Measurements from ENCODE around the gene MYOM1. TPM values are rescaled to one million over a fixed set of nuclear protein-coding genes. Genes with fewer than 3 reads are reported as not detected.

Gene MYOM1
- total RNA-seq, 1 experiment from 2014 or later, result 0.92 TPM

DNA sequence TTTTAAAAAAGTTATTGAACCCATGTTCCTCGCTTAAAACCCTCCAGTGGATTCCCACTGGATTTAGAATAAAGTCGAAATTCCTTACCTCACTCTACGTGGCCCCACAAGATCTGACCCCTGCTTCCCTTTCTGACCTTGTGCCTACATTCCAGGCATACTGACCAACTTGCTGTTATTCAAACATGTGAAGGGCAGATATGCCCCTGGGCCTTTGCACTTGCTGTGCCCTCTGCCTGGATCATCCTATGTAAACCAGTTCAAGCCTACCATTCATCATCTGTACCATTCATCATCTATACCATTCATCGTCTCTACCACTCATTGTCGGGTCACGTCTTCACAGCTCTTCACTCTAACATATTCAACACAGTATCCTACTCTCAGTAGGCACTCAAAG lies 165.6 kb downstream of the MYOM1 start:
- in situ Hi-C loops (cut with HindIII; ENCODE audit: low pct_unique_long_range_greater_than_20kb, low sequenced_read_pairs), result no loop called here
- ATAC-seq, result no peak
- ChIA-PET POLR2A (no interaction called here), CTCF (no interaction called here)
- no peak overlapping the region for H3K27ac ChIP-seq (ENCODE audit: low read length)
- peaks cover 16% of the 10 kb centered on the region for H3K4me1 ChIP-seq (ENCODE audit: control insufficient read depth, insufficient read depth, low read length)
- no peak for DNase-seq (ENCODE audit: low read depth, low spot score)
- TF ChIP-seq TCF7L2 (IDR thresholded peaks at IDR 0.05; ENCODE audit: low read depth, low read length) (no peak), SIN3A (IDR thresholded peaks at IDR 0.05; ENCODE audit: borderline replicate concordance, insufficient read depth, low read depth, low read length) (no peak), CTCF (IDR thresholded peaks at IDR 0.05) (no peak), POLR2AphosphoS5 (IDR thresholded peaks at IDR 0.05; ENCODE audit: low read depth, low read length) (no peak)
- TF ChIP-seq, protein P1, sequence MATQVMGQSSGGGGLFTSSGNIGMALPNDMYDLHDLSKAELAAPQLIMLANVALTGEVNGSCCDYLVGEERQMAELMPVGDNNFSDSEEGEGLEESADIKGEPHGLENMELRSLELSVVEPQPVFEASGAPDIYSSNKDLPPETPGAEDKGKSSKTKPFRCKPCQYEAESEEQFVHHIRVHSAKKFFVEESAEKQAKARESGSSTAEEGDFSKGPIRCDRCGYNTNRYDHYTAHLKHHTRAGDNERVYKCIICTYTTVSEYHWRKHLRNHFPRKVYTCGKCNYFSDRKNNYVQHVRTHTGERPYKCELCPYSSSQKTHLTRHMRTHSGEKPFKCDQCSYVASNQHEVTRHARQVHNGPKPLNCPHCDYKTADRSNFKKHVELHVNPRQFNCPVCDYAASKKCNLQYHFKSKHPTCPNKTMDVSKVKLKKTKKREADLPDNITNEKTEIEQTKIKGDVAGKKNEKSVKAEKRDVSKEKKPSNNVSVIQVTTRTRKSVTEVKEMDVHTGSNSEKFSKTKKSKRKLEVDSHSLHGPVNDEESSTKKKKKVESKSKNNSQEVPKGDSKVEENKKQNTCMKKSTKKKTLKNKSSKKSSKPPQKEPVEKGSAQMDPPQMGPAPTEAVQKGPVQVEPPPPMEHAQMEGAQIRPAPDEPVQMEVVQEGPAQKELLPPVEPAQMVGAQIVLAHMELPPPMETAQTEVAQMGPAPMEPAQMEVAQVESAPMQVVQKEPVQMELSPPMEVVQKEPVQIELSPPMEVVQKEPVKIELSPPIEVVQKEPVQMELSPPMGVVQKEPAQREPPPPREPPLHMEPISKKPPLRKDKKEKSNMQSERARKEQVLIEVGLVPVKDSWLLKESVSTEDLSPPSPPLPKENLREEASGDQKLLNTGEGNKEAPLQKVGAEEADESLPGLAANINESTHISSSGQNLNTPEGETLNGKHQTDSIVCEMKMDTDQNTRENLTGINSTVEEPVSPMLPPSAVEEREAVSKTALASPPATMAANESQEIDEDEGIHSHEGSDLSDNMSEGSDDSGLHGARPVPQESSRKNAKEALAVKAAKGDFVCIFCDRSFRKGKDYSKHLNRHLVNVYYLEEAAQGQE (IDR thresholded peaks at IDR 0.05; ENCODE audit: insufficient read depth in 1 of 2, low read depth in 2 of 2, low read length in 1 of 2), result no peak
- no peaks in the 10 kb centered on the region for H3K9me3 ChIP-seq (ENCODE audit: control insufficient read depth, insufficient read depth, low read depth, low read length)
- BruUV-seq (replicated peaks), result no TSS peak
- H3K27me3 ChIP-seq (ENCODE audit: control insufficient read depth, insufficient read depth, low read length), result no peaks in the 10 kb centered on the region
- no peaks in the 10 kb centered on the region for H3K36me3 ChIP-seq (ENCODE audit: control insufficient read depth, insufficient read depth, low read length)
- H3K4me3 ChIP-seq (ENCODE audit: low read depth in 2 of 2, low read length in 2 of 2), result no peak overlapping the region
- intact Hi-C loops (cut with micrococcal nuclease; ENCODE audit: unreplicated experiment), result no loop called here

GRCh38 chr18:3053081-3053480 lies 166.7 kb downstream of the MYOM1 start:
- Histone ChIP-seq H3K27me3 (ENCODE audit: control insufficient read depth, insufficient read depth, low read length) (no peaks in the 10 kb centered on the region), H3K4me3 (ENCODE audit: low read depth in 2 of 2, low read length in 2 of 2) (no peak overlapping the region), H3K36me3 (ENCODE audit: control insufficient read depth, insufficient read depth, low read length) (no peaks in the 10 kb centered on the region), H3K9me3 (ENCODE audit: control insufficient read depth, insufficient read depth, low read depth, low read length) (no peaks in the 10 kb centered on the region), H3K27ac (ENCODE audit: low read length) (no peak overlapping the region), H3K4me1 (ENCODE audit: control insufficient read depth, insufficient read depth, low read length) (peaks cover 8% of the 10 kb centered on the region)
- no peak for TF ChIP-seq POLR2AphosphoS5 (IDR thresholded peaks at IDR 0.05; ENCODE audit: low read depth, low read length)
- no peak for TF ChIP-seq TCF7L2 (IDR thresholded peaks at IDR 0.05; ENCODE audit: low read depth, low read length)
- TF ChIP-seq CTCF (IDR thresholded peaks at IDR 0.05), result no peak
- TF ChIP-seq, protein P1 (IDR thresholded peaks at IDR 0.05; ENCODE audit: insufficient read depth in 1 of 2, low read depth in 2 of 2, low read length in 1 of 2), result no peak
- no peak for TF ChIP-seq SIN3A (IDR thresholded peaks at IDR 0.05; ENCODE audit: borderline replicate concordance, insufficient read depth, low read depth, low read length)
- intact Hi-C loops (cut with micrococcal nuclease; ENCODE audit: unreplicated experiment) (no loop called here), in situ Hi-C loops (cut with HindIII; ENCODE audit: low pct_unique_long_range_greater_than_20kb, low sequenced_read_pairs) (no loop called here)
- no peak for DNase-seq (ENCODE audit: low read depth, low spot score)
- BruUV-seq (replicated peaks), result no TSS peak
- POLR2A ChIA-PET, result no interaction called here
- CTCF ChIA-PET, result no interaction called here
- no peak for ATAC-seq
